Pancreas (tissue), 10 donors: ENCODE measurements around the gene SEL1L3. TPM values are rescaled to one million over a fixed set of nuclear protein-coding genes. Genes with fewer than 3 reads are reported as not detected.

Experiments used
- ATAC-seq, 4 donors: fragments of 200-7000 bp; cut with Tn5 transposase; one replicate each; pipeline versions ENCODE4 v1.8.0 to v1.9.1; 2020; ENCODE audit warnings: mild to moderate bottlenecking in 4 of 4, moderate library complexity in 4 of 4
- DNase-seq, 6 donors: peaks; one replicate each; pipeline ENCODE4 v3.0.0-alpha.2; 2020
- FAIRE-seq: peaks from 2 replicates; lab custom pipeline; 2012; peaks lifted over from hg19 to GRCh38; lab: Jason Lieb, UNC
- H3K27ac ChIP-seq, 4 donors: fragments of 200-600 bp; sonication (generic); 1 replicate in 3 of 4; 2 replicates in 1 of 4; pipeline versions ENCODE4 v1.5.0 to v1.8.0; 2020
- H3K27me3 ChIP-seq, 4 donors: fragments of 200-600 bp; one replicate each; pipeline ENCODE4 v1.8.0; 2021
- H3K36me3 ChIP-seq, 3 donors: fragments of 200-600 bp; sonication (generic) in 1 of 3; one replicate each; pipeline versions ENCODE4 v1.5.0 to v1.8.0; 2020 to 2021
- H3K4me1 ChIP-seq, 3 donors: fragments of 200-600 bp; one replicate each; pipeline ENCODE4 v1.8.0; 2021
- H3K4me3 ChIP-seq, 4 donors: fragments of 200-600 bp; sonication (generic) in 2 of 4; one replicate each; pipeline versions ENCODE4 v1.5.0 to v1.8.0; 2020 to 2021
- H3K9me3 ChIP-seq, 4 donors: fragments of 200-600 bp; one replicate each; pipeline ENCODE4 v1.8.0; 2021
- CTCF ChIP-seq, 4 donors: fragments of 200-600 bp; sonication (generic) in 3 of 4; IDR thresholded peaks; one replicate each; pipeline versions ENCODE4 v1.5.0 to v1.8.0; 2021; ENCODE audit warnings: antibody characterized with exemption in 4 of 4
- WGBS, 2 donors: extraction: QIAGEN DNeasy Blood & Tissue Kit; methylation state at CpG; one replicate each; pipeline ENCODE4 v1.1.7; 2013; 5-methylcytosine and 5-hydroxymethylcytosine counted together
- intact Hi-C, 3 donors: fragments of 100-400 bp; cut with DNase I; formaldehyde crosslinking; loops; one replicate each; pipeline versions ENCODE4 v1.11.1 to v1.14.2; 2022
- polyA plus RNA-seq, 2 donors: library from polyadenylated mRNA; stranded (reverse); fragments of 200-250 nt; gene quantifications; one replicate each; pipeline ENCODE4 v1.2.3, GENCODE V29; 2013
- total RNA-seq, 6 donors: library from RNA; stranded (reverse); fragmentation: NEBNext Ultra II Directional in 4 of 6; extraction: Animal tissue kit (Norgen Biotek cat#: 25700) in 4 of 6; gene quantifications; one replicate each; pipeline versions ENCODE4 v1.2.1 to v1.2.4, GENCODE V29; 2021 to 2023
- donor health status: healthy with polysubstance abuse.
- donor health status: DM: no; HTN: no; CAD: no; lungs with moderate emphysema.
- donor health status: DM: no; HTN: no; CAD: no.
- donor health status: control.
- donor health status: control.
- donor health status: Bipolar disorder and iron deficiency.
- donor health status: DM: yes; HTN: yes; CAD: no.
- donor health status: DM: no; HTN: no; CAD: no.
- donor health status: DM: no; HTN: no; CAD: no.
- donor health status: DM: yes; HTN: yes; CAD: no.

Gene SEL1L3
- total and polyA plus RNA-seq, 8 donors = 18.4 to 76.7 (median 41.0) TPM

DNA sequence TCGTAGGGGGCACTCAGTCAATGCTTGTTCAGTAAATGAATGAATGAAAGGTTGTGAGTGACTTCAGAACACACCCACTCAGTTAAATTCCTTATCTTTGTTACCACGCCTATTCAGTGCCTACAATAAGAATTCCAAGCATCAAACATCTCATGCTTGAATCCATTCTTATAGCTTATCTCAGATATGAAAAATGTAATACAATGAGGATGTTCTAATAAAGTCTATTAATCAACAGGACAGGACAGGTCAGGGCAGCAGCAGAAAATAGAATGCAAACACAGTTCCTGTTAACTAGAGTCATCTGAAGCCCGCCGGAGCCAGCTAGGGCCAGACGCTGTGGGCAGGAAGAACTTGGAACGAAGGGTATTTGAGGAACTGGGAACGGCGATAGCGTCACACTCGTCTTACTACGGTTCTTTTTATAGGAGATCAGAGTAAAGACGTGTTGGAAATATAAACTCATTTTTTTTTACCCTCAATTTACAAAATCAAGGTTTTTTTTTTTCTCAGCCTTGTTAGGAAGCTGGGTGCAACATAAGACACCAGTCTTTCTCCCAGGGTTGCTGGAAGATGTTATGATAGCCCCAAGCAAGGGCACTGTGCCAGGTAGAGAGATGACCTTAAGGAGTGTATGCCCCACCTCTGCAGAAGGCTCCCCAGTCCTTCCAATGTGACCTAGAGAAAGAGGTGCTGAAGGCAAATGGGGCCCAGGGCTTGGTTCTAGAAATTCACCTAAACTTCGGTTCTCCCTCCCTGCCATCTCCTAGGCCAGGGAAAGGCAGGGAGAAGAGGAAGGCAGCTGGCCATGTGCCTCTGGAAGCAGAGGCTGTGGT lies 48.3 kb downstream of the SEL1L3 start:
- 73 to 85% methylated on average over 13 of the region's 13 CpGs for WGBS, 2 donors
- Histone ChIP-seq H3K27me3 (no peaks in the 10 kb centered on the region), H3K4me3 (no peak overlapping the region), H3K9me3 (no peaks in the 10 kb centered on the region), H3K27ac (peak overlapping the region; percentile 33 to 53 (median 44)), H3K4me1 (peaks cover 0 to 4% (median 0%) of the 10 kb centered on the region in 3 donors), H3K36me3 (peaks cover 0 to 19% (median 5%) of the 10 kb centered on the region in 3 donors)
- TF ChIP-seq CTCF (IDR thresholded peaks at IDR 0.05) = no peak
- FAIRE-seq (no peak), ATAC-seq (peak in 3 of 4 donors; percentile 24 to 69 (median 68)), DNase-seq (peak in 1 of 6 donors; percentile 40)
- intact Hi-C loops = no loop called here

- DNase-seq (peak in 2 of 6 donors; percentile 22 to 35), ATAC-seq (peak; percentile 49 to 78 (median 72)), FAIRE-seq (no peak)
- Histone ChIP-seq H3K4me3 (no peak overlapping the region), H3K36me3 (peaks cover 0 to 16% (median 4%) of the 10 kb centered on the region in 3 donors), H3K4me1 (peaks cover 0 to 4% (median 0%) of the 10 kb centered on the region in 3 donors), H3K27ac (peak overlapping the region; percentile 33 to 53 (median 44)), H3K9me3 (no peaks in the 10 kb centered on the region), H3K27me3 (no peaks in the 10 kb centered on the region)
- WGBS, 2 donors = 56 to 59% methylated on average over 9 of the region's 9 CpGs
- intact Hi-C loops = no loop called here
- no peak for TF ChIP-seq CTCF (IDR thresholded peaks at IDR 0.05)
Observed at GRCh38 chr4:25813448-25814106, 49.2 kb downstream of the SEL1L3 start.

DNA sequence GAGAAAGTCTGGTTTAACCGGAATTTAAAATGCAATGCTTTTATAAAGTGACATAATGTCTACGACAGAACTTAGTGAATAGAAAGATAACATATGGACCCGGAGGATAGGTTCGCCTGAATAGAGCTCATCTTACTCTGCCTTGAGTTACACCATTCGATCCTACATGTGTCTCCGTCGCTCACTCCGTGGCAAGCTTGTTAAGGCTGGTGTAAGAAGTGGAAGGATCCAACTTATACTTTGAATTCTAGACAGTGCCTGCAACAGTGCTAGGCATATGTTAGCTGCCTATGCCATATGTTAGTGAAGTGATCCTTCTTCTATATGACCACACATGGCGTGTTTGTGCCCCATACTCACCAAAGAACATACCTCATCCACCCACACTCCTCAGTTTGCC lies 50.9 kb downstream of the SEL1L3 start:
- no peak for TF ChIP-seq CTCF (IDR thresholded peaks at IDR 0.05)
- peaks cover 0 to 7% (median 0%) of the 10 kb centered on the region in 3 donors for H3K4me1 ChIP-seq
- FAIRE-seq = no peak
- H3K36me3 ChIP-seq = peaks cover 0 to under 1% (median 0%) of the 10 kb centered on the region in 3 donors
- no peak for DNase-seq
- H3K27ac ChIP-seq = peak overlapping the region in 2 of 4 donors; percentile 15 to 42
- no peak for ATAC-seq
- intact Hi-C loops = no loop called here
- H3K9me3 ChIP-seq = no peaks in the 10 kb centered on the region
- 94 to 96% methylated on average over 9 of the region's 9 CpGs for WGBS, 2 donors
- no peak overlapping the region for H3K4me3 ChIP-seq
- no peaks in the 10 kb centered on the region for H3K27me3 ChIP-seq

DNA sequence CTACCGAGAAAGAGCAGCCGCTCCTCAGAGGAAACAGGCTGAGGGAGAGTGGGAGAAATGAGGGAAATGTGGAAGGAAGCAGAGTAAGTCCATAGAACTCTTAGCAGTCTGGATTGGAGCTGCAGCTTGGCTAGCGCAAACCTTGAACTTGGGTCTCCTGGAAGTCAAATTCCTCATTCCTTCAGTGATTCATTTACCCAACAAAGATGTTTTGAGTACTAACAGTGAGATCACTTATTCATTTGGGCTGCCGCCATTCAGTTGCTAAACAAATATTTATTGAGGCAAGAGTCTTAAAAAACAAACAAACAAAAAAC lies 51.5 kb downstream of the SEL1L3 start:
- peak overlapping the region in 1 of 4 donors; percentile 21 for H3K27ac ChIP-seq
- no peak for FAIRE-seq
- no peak for TF ChIP-seq CTCF (IDR thresholded peaks at IDR 0.05)
- no peak overlapping the region for H3K4me3 ChIP-seq
- no peak for DNase-seq
- 65 to 73% methylated on average over 4 of the region's 4 CpGs for WGBS, 2 donors
- no peaks in the 10 kb centered on the region for H3K9me3 ChIP-seq
- no peaks in the 10 kb centered on the region for H3K27me3 ChIP-seq
- ATAC-seq = peak in 1 of 4 donors; percentile 21
- H3K4me1 ChIP-seq = peaks cover 0 to 7% (median 0%) of the 10 kb centered on the region in 3 donors
- H3K36me3 ChIP-seq = no peaks in the 10 kb centered on the region
- intact Hi-C loops = no loop called here
